Activated CD4-positive, alpha-beta memory T cell treated with anti-CD3 and anti-CD28 coated beads for 36 hours (primary cell): Measurements from ENCODE around the gene CD200. TPM values are rescaled to one million over a fixed set of nuclear protein-coding genes. Genes with fewer than 3 reads are reported as not detected.
"Not testable (repeated sequence)": the region's sequence is repeated elsewhere in the genome, so short reads cannot be mapped to it uniquely, and the experiment has no call there.

Experiments used
- CTCF ChIA-PET: fragments of 350-600 bp; sonication (Branson Sonifier 250); formaldehyde crosslinking; loops from one replicate; lab custom pipeline; 2021; ENCODE audit warnings: antibody characterized with exemption, inconsistent platforms; lab: Charles Lee
- POLR2A ChIA-PET: fragments of 350-600 bp; sonication (Branson Sonifier 250); formaldehyde crosslinking; loops from one replicate; lab custom pipeline; 2021; ENCODE audit warnings: antibody characterized with exemption; lab: Charles Lee
- DNase-seq: peaks from one replicate; pipeline ENCODE4 v3.0.0-alpha.2; 2020
- H3K27ac Mint-ChIP-seq: one replicate; pipeline ENCODE4 v1.8.0; 2021; ENCODE audit warnings: mixed read lengths
- H3K27me3 Mint-ChIP-seq: one replicate; pipeline ENCODE4 v1.8.0; 2021; ENCODE audit warnings: mixed read lengths
- H3K36me3 Mint-ChIP-seq: one replicate; pipeline ENCODE4 v1.8.0; 2021; ENCODE audit warnings: mixed read lengths
- H3K4me1 Mint-ChIP-seq: one replicate; pipeline ENCODE4 v1.8.0; 2021; ENCODE audit warnings: low read depth, mixed read lengths
- H3K4me3 Mint-ChIP-seq: one replicate; pipeline ENCODE4 v1.8.0; 2021; ENCODE audit warnings: mild to moderate bottlenecking, mixed read lengths
- H3K9me3 Mint-ChIP-seq: one replicate; pipeline ENCODE4 v1.8.0; 2021; ENCODE audit warnings: mixed read lengths
- intact Hi-C: fragments of 100-400 bp; cut with micrococcal nuclease; formaldehyde crosslinking; loops from one replicate; pipeline ENCODE4 v1.15.1; 2023
- total RNA-seq, 2 experiments: library from RNA; stranded (reverse); gene quantifications; one replicate each; pipeline ENCODE4 v1.2.3, GENCODE V29; 2021

Gene CD200
- total RNA-seq, 2 experiments from 2014 or later = 34.2 to 34.5 TPM

- H3K36me3 Mint-ChIP-seq = no peaks in the 10 kb centered on the region
Measured at GRCh38 chr3:112377568-112378071, 44.7 kb downstream of the CD200 start.

GRCh38 chr3:112378347-112378746, 45.4 kb downstream of the CD200 start:
- H3K4me1 Mint-ChIP-seq = peaks cover 25% of the 10 kb centered on the region
- DNase-seq, CTCF ChIA-PET, H3K4me3 Mint-ChIP-seq, H3K27me3 Mint-ChIP-seq, H3K36me3 Mint-ChIP-seq, H3K9me3 Mint-ChIP-seq, POLR2A ChIA-PET, H3K27ac Mint-ChIP-seq, intact Hi-C loops: not testable (repeated sequence)

More at GRCh38 chr3:112377568-112378071, 44.7 kb downstream of the CD200 start:
- no peaks in the 10 kb centered on the region for H3K9me3 Mint-ChIP-seq
- ChIA-PET POLR2A (no interaction called here), CTCF (no interaction called here)
- H3K4me1 Mint-ChIP-seq = peaks cover 22% of the 10 kb centered on the region
- DNase-seq = no peak
- no peak overlapping the region for H3K4me3 Mint-ChIP-seq
- H3K27ac Mint-ChIP-seq = no peak overlapping the region
- H3K27me3 Mint-ChIP-seq = no peaks in the 10 kb centered on the region
- intact Hi-C loops = no loop called here

GRCh38 chr3:112379020-112379690, 46.2 kb downstream of the CD200 start:
- Mint-ChIP-seq H3K4me3 (no peak overlapping the region), H3K36me3 (no peaks in the 10 kb centered on the region), H3K27me3 (no peaks in the 10 kb centered on the region), H3K27ac (no peak overlapping the region), H3K9me3 (no peaks in the 10 kb centered on the region), H3K4me1 (peaks cover 28% of the 10 kb centered on the region)
- no peak for DNase-seq
- intact Hi-C loops = loop anchor here (1.0 kb wide), 1 partner anchor 38 kb away; no protein-coding TSS in a partner anchor
- ChIA-PET CTCF (no interaction called here), POLR2A (no interaction called here)

- POLR2A ChIA-PET = no interaction called here
- intact Hi-C loops = no loop called here
- CTCF ChIA-PET = interaction anchor here (0.6 kb wide), 1 partner anchor 17 kb away, joined by 3 read pairs; no protein-coding TSS in a partner anchor
Measured at GRCh38 chr3:112381673-112382542, 49.0 kb downstream of the CD200 start.

GRCh38 chr3:112382543-112383160, 49.7 kb downstream of the CD200 start:
- H3K36me3 Mint-ChIP-seq = no peaks in the 10 kb centered on the region
- ChIA-PET POLR2A (no interaction called here), CTCF (interaction anchor here (0.6 kb wide), 1 partner anchor 16 kb away, joined by 3 read pairs; no protein-coding TSS in a partner anchor)
- H3K4me1 Mint-ChIP-seq = peaks cover 33% of the 10 kb centered on the region
- intact Hi-C loops = no loop called here
- H3K4me3 Mint-ChIP-seq = no peak overlapping the region
- H3K9me3 Mint-ChIP-seq = no peaks in the 10 kb centered on the region
- H3K27me3 Mint-ChIP-seq = no peaks in the 10 kb centered on the region
- H3K27ac Mint-ChIP-seq = no peak overlapping the region
- peak; percentile 26 for DNase-seq

More at GRCh38 chr3:112381673-112382542, 49.0 kb downstream of the CD200 start:
- Mint-ChIP-seq H3K4me1 (peaks cover 36% of the 10 kb centered on the region), H3K36me3 (no peaks in the 10 kb centered on the region), H3K9me3 (no peaks in the 10 kb centered on the region), H3K27ac (peak overlapping the region; percentile 7), H3K4me3 (no peak overlapping the region), H3K27me3 (no peaks in the 10 kb centered on the region)
- DNase-seq = no peak

- intact Hi-C loops = loop anchor here (2.0 kb wide), 2 partner anchors 46 to 52 kb away; no protein-coding TSS in a partner anchor
- no peak for DNase-seq
- no peaks in the 10 kb centered on the region for H3K9me3 Mint-ChIP-seq
- H3K27ac Mint-ChIP-seq = peak overlapping the region; percentile 44
- no peaks in the 10 kb centered on the region for H3K27me3 Mint-ChIP-seq
- H3K4me1 Mint-ChIP-seq = peaks cover 37% of the 10 kb centered on the region
- ChIA-PET POLR2A (no interaction called here), CTCF (interaction anchor here (0.6 kb wide), 1 partner anchor 255 kb away, joined by 3 read pairs; no protein-coding TSS in a partner anchor)
- no peaks in the 10 kb centered on the region for H3K36me3 Mint-ChIP-seq
- no peak overlapping the region for H3K4me3 Mint-ChIP-seq
Measured at GRCh38 chr3:112384769-112385168, 51.8 kb downstream of the CD200 start.

GRCh38 chr3:112388972-112389371, 56.0 kb downstream of the CD200 start:
- POLR2A ChIA-PET = no interaction called here
- H3K4me3 Mint-ChIP-seq = no peak overlapping the region
- peaks cover 6% of the 10 kb centered on the region for H3K36me3 Mint-ChIP-seq
- no peaks in the 10 kb centered on the region for H3K27me3 Mint-ChIP-seq
- H3K27ac Mint-ChIP-seq = peak overlapping the region; percentile 49
- intact Hi-C loops = no loop called here
- H3K4me1 Mint-ChIP-seq = peaks cover 58% of the 10 kb centered on the region
- CTCF ChIA-PET = interaction anchor here (0.8 kb wide), 1 partner anchor 55 kb away, joined by 3 read pairs; no protein-coding TSS in a partner anchor
- no peak for DNase-seq
- H3K9me3 Mint-ChIP-seq = peaks cover 13% of the 10 kb centered on the region

- DNase-seq = no peak
- Mint-ChIP-seq H3K4me3 (no peak overlapping the region), H3K4me1 (peaks cover 53% of the 10 kb centered on the region), H3K36me3 (peaks cover 6% of the 10 kb centered on the region), H3K9me3 (peaks cover 13% of the 10 kb centered on the region), H3K27ac (no peak overlapping the region), H3K27me3 (no peaks in the 10 kb centered on the region)
- intact Hi-C loops = no loop called here
- POLR2A ChIA-PET = no interaction called here
- CTCF ChIA-PET = interaction anchor here (2.2 kb wide), 1 partner anchor 47 kb away, joined by 8 read pairs; no protein-coding TSS in a partner anchor
Measured at GRCh38 chr3:112389961-112390360, 57.0 kb downstream of the CD200 start.

- CTCF ChIA-PET = interaction anchor here (2.2 kb wide), 1 partner anchor 46 kb away, joined by 8 read pairs; no protein-coding TSS in a partner anchor
- H3K4me1 Mint-ChIP-seq = peaks cover 46% of the 10 kb centered on the region
Measured at GRCh38 chr3:112390783-112391641, 58.1 kb downstream of the CD200 start.

GRCh38 chr3:112391648-112392047, 58.7 kb downstream of the CD200 start:
- Mint-ChIP-seq H3K27ac (peak overlapping the region; percentile 80), H3K4me3 (no peak overlapping the region), H3K36me3 (peaks cover 6% of the 10 kb centered on the region), H3K4me1 (peaks cover 46% of the 10 kb centered on the region), H3K9me3 (peaks cover 13% of the 10 kb centered on the region), H3K27me3 (peaks cover 1% of the 10 kb centered on the region)
- intact Hi-C loops = no loop called here
- ChIA-PET POLR2A (interaction anchor here (0.6 to 0.8 kb wide), 2 partner anchors 28 to 42 kb away, joined by 3 to 4 read pairs; no protein-coding TSS in a partner anchor), CTCF (interaction anchor here (2.2 kb wide), 1 partner anchor 46 kb away, joined by 8 read pairs; no protein-coding TSS in a partner anchor)
- DNase-seq = no peak

More at GRCh38 chr3:112390783-112391641, 58.1 kb downstream of the CD200 start:
- peaks cover 1% of the 10 kb centered on the region for H3K27me3 Mint-ChIP-seq
- peaks cover 13% of the 10 kb centered on the region for H3K9me3 Mint-ChIP-seq
- H3K27ac Mint-ChIP-seq = peak overlapping the region; percentile 80
- DNase-seq = peak; percentile 13
- POLR2A ChIA-PET = interaction anchor here (0.6 kb wide), 1 partner anchor 28 kb away, joined by 4 read pairs; no protein-coding TSS in a partner anchor
- no peak overlapping the region for H3K4me3 Mint-ChIP-seq
- H3K36me3 Mint-ChIP-seq = peaks cover 6% of the 10 kb centered on the region
- intact Hi-C loops = no loop called here
